SW480 (cell line): ENCODE results near the gene BZW2.
A peak's percentile ranks its signal among the peaks of the same experiment; 100 is the strongest.

Experiments used
- DNase-seq: peaks from one replicate; pipeline ENCODE4 v3.0.0-alpha.2; 2016; ENCODE audit warnings: low spot score

Gene BZW2

GRCh38 chr7:16753932-16754855 is 108.2 kb downstream of the BZW2 start:
- DNase-seq, result peak; percentile 60

GRCh38 chr7:16754856-16755317 is 108.9 kb downstream of the BZW2 start:
- DNase-seq, result no peak

GRCh38 chr7:16755397-16755796 is 109.4 kb downstream of the BZW2 start:
- no peak for DNase-seq
